CD4-positive, alpha-beta T cell treated with Interleukin-17A for 4 hours (primary cell): ENCODE measurements around the gene KRTAP10-1.
"Not testable (repeated sequence)": the region's sequence is repeated elsewhere in the genome, so short reads cannot be mapped to it uniquely, and the experiment has no call there.

Experiments
- DNase-seq: peaks from one replicate; pipeline ENCODE4 v3.0.0-alpha.2; 2020; ENCODE audit warnings: mixed read lengths

KRTAP10-1 gene

DNA sequence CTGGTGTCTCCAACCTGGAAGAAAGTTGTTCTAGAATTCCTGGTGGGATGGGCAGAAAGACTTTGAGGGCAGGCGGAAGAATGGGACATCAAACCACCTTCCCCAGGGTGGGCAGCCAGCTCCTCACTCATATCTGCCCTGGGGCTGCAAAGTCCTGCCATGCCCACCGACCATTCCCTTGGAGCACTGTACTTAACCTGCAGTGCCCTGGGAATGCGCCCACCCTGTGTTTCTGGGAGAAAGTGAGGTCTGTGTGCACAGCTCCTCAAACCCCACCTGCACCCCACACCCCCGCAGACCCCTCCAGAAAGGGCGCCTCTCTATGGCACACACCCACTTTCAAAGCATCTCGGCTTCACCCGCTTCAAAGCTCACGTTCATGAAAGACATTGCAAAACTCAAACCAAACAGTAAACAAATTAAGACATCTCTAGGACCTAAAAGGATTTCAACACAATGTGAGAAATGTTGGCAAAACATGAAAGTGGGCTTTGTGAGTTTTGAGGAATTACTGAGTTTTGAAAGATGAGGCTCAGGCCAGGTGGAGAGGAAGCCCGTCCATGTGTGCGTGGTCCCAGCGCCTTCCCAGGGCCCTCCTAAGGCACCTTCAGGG is 25.1 kb downstream of the KRTAP10-1 start:
- no peak for DNase-seq

DNA sequence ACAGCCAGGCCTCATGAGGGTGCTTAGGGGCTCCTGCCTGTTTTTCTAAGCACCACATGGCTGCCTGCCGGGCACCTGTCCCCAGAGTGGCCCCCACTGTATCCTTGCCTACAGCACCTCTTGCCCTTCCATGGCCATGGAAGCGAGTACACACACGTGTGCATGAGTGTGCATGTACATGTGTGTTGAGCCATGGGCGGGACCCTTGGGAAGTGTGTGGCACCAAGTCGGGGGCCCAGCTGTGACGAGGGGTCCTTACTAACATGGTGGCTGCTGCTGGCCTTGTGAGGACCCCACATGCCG is 25.8 kb downstream of the KRTAP10-1 start:
- no peak for DNase-seq

DNA sequence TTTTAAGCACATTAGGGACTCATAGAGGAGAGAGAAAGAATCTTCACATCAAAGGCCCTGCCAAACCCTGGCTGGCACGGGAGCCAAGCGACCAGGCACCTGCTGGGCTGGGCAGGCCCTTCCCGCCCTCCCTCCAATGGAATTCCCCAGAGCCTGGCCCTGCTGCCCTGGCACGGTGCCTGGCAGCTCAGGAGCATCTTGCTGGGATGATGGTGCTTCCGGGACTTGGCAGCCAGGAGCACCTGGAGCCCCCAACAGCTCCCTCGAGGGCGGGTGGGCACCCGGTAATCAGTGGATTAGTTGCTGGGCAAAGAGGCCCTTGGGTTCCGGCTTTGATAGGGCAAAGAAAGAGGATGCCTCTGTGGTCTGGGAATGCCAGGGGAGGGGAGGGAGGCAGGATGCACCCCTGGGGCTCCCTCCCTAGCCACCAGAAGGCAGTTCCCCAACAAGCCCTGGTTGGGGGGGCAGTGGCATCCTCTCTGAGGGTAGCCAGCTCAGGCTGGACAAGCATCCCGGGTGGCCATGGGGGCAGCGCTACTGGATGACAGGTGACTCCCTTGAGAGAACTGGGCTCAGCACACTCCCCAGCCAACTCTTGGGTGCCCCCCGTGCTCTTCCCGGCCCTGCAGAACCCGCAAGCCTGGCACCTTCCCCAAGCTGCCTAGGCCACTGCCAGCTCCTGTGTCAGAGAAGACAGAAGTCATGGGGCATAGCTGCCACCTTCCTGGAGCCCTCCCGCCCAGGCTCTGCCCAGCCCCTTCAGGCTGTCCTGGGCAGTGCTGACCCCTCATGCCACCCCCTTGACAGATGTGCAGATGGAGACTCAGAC is 26.4 kb downstream of the KRTAP10-1 start:
- no peak for DNase-seq

DNA sequence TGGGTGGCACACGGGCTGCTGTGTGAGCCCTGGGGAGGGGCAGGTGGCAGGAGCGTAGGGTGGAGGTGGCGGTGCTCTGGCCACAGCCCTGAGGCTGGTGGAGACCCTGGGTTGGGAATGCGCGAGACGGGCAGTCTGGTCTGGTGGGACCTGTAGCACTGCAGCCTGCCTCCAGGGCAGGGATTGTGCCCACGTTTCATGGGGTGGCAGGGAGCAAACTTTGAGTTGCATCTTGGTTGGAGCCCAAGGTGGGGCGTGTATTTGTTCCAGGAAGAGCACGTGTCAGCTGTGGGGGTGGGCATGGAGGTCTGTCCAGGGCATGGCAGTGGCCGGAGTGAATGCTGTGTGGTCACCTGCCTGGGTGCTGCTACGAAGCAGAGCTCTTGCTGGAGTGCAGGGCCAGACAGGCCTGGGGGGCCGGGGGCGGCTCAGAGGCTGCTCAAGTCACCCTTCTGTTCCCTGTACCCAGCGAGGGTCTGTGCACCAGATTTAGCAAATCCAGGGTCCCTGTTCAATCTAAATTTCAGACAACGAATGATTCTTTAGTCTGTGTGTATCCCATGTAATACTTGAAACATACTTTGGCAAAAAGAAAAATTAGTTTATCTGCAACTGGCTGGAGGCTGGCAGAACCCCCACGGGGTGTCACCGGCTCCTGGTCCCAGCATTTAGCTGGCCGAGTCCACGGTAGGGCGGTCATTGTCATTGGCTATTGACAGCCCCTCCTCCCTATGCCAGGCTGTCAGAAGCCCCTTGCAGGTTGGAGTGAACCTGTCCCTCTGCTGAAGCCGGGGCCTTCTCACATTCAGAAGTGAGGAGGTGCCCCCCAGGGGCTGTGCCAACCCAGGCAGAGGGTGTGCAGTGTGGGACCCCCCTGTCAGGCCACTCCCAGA is 27.3 kb downstream of the KRTAP10-1 start:
- DNase-seq, result no peak

DNA sequence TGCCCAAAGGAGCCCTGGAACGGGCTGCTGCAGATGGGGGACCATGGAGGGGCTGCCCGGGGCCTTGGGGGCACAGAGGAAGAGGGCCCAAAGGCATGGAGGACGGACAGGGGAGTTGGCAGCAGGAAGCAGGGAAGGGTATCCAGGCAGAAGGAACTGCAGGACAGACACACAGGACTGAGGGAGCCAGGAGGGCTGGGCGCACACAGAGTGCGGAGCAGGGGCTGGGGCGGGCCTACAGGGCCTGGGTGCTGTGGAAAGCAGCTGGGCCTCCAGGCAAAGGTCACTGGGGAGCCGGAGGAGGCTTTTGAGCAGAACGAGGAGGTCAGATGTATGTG is 28.1 kb downstream of the KRTAP10-1 start:
- DNase-seq, result no peak

DNA sequence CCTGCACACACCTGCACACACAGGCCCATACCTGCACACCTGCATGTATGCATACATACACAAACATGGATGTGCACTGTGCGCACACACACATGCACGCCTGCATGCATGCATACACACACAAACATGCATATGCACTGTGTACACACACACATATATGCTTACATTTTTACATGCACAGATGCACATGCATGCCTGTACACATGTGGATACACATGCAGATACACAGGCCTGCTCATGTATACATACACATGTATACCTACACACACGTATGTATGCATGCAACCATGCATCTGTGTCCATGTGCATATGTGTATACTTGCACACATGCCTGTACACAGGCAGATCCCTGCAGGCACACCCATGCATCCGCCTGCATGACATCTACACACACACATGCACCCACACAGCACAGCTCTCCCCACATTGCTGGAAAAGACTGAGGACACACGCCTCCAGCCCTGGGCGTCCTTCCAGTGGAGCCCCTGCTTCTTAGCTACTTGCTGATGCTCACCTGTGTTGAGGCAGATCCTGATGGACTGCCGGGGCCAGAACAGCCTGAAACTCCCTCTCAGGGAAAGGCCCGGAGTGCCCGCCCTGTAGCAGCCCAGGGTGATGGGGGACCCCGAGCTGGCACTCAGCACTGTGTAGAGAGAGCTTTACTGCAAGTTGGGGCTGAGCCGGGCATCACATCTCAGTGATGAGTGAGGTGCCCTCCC is 28.6 kb downstream of the KRTAP10-1 start:
- no peak for DNase-seq

DNA sequence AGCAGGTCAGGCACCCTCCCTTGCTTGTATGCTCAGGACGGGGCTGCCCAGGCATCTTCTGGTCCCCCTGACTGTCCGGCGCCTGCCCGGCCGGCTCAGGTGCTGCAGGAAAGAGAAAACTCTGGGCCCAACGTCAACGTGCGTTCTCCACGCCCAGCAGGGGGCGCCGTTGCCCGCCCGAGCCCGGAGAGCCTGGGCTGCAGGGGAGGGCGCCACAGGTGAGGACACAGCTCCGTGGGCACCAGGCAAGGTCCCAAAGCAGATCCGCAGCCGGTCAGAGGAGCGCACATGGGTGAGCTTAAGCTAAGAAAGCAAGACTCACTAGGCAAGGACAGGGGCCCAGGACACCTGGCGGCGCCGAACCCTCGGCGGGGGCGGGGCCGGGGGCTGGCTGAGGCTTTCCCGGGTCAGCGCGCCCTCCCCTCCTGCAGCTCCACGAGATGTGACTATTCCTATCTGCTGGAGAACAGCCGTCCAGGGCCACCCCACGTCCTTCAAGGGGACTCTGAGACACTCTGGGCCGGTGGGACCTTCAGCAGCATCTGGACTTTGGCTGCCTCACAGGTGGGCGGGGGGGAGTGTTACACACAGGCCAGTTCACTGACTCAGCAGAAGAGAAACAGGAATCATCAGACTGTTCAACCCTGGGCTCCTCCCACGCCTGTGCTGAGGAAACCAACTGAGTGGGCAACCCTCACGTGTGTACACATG is 29.3 kb downstream of the KRTAP10-1 start:
- peak; percentile 90 for DNase-seq

DNA sequence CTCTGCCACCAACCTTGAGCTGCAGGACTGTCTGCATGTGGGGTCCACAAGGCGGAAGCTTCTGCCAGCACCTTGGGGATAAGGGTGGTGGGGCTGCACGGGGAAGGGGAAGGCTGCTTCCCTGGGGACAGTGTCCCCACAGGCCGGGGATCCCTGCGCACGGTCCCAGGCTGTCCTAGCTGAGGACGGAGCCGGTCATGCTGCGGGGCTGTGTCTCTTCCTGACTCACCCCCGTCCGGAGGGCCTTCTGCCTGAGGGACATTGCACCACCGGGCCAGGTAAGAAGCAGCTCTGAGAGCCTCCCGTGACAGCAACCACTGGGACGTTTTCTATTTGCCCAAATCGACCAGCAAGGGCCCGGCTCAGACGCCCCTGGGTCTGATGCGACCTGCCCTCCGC is 29.9 kb downstream of the KRTAP10-1 start:
- DNase-seq, result no peak

DNA sequence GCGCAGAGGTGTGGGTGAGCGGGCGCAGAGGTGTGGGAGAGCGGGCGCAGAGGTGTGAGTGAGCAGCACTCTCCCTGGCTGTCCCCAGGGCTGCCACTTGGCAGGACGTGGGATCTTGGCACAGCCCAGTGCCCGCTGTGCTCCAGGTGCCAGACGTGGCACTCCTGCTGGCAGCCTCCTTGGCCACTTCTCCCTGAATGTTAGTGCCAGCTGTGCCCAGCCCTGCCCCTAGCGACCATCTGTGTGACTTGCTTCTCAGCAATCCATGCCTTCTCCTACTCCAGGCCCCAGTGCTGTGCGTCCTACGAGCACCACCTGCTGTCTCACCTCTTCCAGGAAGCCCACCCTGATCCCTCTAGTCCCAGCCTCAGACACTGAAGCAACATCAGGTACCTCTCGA is 30.5 kb downstream of the KRTAP10-1 start:
- DNase-seq, result no peak

DNA sequence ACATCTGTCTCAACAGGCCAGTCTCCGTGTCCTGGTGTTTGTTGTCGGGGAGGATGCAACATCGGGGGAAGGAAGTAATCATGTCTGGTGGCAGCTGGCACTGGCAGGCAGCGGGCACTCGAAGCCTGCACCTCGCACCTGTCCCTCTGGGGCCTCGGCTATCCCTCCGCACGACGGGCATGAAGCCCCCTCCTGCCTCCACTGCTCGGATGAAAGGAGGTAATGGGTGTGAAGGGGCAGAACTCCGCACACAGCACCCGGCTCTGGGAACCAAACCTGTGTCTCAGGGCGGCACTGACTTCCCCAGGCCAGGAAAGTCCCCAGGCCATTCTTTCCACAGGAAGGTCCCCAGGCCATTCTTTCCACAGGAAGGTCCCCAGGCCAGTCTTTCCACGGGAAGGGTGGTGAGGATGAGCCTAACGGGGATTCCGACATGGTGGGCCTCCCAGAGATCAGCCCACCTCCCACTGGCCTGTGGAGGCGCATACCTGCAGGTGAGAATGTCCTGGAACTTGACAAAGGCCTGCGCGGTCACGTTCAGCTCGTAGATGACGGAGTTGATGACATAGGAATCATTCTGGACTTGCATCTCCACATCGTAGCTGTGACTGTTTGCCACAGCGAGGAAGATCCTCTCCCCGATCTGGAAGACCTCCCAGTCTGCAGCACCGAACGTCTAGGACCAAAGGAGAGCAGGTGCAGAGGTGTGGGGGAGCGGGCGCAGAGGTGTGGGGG is 31.1 kb downstream of the KRTAP10-1 start:
- DNase-seq, result no peak

DNA sequence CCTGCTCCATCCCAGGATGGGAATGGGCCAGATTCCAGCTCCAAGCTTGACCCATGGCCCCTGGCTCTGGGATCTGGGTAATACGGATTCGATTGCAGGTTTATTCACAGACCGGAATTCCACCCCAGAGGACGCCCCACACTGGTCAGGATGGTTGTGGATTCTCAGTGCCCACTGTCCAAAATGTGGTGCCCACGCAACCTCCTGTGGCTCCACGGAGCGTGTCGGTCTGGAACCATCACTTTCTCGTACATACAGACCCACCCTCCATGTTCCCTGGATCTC is 31.6 kb downstream of the KRTAP10-1 start:
- DNase-seq, result no peak

DNA sequence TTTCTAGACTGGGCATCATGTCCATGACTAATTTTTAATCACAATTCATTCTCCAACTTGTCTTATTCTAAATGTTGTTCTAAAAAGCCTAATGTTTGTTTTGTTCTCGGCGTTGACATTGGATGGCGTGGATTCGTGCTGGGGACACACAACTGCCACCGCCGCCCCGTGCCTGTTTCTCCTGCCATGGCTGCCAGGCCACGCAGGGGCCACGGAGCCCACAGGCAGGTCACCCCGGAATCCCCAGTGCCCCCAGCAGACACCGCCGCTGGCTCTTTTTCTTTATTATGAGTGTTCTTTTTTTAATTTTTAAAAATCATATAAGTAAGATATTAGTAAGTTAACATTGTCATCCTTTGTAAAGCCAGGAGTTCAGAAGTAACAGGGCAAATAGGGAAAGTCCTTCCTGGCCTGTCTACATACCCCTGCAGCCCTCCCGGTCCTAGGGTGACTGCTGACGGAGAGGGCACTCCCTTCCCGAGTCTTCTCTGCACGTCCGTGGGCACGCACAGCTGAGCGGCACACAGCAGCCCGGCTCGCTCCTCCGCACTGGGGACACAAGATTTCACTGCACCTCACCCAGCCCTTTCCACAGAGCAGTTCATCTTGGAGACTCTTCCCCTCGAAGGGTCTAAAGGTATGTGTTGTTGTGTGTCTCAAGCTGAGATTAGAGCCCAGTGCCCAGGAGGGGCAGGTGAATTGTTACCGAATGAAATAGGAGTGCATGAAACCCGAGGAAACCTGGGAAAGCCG is 32.1 kb downstream of the KRTAP10-1 start:
- no peak for DNase-seq

DNA sequence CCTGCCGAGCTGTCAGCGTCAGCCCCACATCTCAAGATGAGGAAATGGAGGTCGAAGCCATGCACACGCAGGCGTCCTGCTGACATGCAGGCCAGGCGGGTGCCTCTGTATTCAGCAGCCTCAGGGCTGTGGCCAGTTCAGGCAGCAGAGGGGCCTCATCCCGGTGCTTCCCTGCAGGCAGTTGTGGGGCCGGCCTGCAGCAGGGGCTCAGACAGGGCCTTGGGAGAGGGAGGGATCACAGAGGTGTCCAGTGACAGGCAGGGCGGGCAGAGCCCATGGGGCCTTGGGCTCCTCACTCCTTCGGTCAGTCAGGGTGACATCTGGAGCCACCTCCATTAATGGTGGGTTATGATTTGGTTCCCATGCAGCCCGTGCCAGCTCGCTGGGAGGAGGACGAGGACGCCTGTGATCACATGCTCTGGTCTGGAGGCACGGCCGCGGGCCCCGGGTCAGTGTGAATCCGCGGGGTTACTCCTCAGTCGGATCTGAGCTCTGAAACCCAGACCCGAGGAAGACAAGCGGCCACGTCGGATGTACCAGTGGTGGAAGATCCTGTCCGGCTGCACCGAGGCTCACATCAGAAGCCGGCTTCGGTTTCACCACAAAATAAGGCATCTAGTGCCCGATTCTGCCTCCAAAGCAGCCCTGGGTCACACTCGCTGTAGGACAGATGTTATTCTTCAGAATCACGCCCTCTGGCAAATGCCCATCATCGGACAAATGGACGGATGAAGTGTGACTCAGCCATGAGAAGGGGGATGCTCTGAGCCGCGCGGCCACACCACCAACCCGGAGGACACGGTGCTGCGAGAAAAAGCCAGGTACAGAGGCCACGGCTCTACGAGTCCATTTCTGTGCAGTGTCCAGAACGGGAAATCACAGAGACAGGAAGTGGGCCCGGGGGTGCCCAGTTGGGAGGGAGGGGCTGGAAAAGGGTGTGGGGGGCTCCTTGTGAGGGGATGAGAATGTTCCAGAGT is 33.4 kb downstream of the KRTAP10-1 start:
- DNase-seq, result no peak

DNA sequence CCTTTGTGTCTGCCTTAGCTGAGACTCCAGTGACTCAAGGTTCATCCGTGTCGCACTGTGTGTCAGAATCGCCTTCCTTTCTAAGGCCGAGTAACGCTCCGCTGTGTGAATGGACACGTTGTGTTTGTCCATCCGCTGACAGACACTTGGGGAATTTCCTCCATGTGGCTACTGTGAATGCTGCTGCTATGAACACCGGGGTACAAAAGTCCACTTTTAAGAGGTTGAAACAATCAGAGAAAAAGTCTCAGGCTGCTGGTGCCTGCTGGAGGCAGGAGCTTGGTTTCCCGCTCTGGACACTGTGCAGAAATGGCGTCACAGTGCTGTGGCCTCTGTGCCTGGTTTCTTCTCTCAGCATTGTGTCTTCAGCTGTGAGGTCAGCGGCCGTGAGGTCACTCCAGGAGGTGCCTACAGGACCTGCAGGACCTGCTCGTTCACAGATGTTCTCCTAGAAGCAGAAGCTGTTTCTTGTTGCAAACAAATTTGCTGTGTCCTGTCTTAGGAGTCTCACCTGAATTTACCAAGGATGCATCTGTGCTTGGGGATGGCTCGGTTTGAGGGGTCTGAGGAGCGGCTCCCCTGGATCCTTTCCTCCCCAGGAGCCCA is 34.2 kb downstream of the KRTAP10-1 start:
- DNase-seq, result no peak

DNA sequence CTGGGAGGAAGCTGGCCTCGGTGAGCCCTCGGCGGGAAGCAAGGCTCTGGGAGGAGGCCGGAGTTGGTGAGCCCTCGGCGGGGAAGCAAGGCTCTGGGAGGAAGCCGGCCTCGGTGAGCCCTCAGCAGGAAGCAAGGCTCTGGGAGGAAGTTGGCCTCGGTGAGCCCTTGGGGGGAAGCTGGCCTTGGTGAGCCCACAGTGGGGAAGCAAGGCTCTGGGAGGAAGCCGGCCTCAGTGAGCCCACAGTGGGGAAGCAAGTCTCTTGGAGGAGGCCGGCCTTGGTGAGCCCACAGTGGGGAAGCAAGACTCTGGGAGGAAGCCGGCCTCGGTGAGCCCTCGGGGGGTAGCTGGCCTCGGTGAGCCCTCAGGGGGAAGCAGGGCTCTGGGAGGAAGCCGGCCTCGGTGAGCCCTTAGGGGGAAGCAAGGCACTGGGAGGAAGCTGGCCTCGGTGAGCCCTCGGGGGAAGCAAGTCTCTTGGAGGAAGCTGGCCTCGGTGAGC is 36.0 kb downstream of the KRTAP10-1 start:
- peak; percentile 16 for DNase-seq

DNA sequence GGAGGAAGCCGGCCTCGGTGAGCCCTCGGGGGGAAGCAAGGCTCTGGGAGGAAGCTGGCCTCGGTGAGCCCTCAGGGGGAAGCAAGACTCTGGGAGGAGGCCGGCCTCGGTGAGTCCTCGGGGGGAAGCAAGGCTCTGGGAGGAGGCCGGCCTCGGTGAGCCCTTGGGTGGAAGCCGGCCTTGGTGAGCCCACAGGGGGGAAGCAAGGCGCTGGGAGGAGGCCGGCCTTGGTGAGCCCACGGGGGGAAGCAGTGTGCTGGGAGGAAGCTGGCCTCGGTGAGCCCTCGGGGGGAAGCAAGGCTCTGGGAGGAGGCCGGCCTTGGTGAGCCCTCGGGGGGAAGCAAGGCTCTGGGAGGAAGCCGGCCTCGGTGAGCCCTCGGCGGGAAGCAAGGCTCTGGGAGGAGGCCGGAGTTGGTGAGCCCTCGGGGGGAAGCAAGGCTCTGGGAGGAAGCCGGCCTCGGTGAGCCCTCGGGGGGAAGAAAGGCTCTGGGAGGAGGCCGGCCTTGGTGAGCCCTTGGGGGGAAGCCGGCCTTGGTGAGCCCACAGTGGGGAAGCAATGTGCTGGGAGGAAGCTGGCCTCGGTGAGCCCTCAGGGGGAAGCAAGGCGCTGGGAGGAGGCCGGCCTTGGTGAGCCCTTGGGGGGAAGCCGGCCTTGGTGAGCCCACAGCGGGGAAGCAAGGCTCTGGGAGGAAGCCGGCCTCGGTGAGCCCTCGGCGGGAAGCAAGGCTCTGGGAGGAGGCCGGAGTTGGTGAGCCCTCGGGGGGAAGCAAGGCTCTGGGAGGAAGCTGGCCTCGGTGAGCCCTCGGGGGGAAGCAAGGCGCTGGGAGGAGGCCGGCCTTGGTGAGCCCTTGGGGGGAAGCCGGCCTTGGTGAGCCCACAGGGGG is 36.7 kb downstream of the KRTAP10-1 start:
- not testable (repeated sequence) for DNase-seq

DNA sequence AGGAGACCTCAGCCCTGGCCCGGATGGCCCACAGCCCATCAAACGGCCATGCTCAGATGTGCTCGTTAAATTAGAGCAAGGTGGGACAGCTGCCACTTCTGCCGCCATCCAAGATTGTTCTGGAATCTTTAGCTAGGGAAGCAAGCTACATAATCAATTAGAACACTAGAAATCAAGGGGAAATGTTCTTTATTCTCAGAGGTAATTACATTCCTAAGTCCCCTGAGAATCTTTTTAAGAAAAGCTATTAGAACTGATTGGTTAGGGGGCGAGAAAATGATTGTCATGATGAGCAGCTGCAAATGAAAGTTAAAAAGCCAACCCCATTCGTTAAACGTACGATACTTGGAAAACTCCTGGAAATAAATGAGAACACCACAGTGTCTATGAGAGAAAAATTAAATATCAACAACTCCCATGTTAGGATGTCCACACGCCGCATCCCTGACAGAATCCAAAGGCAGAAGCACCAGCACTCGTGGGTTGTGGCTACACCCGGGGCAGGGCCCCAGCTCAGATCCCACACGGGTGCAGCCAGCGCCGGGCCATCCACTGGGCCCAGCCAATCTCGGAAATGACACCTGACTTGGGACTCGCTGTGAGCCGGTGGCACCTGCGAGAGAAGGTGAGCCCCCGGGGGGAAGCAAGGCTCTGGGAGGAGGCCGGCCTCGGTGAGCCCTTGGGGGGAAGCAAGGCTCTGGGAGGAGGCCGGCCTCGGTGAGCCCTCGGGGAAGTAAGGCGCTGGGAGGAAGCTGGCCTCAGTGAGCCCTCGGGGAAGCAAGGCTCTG is 37.6 kb downstream of the KRTAP10-1 start:
- DNase-seq, result no peak
